KMS-11 (cell line): ENCODE measurements around the gene HRH3.

ENCODE experiments used
- H2AFZ ChIP-seq: fragments of 200-600 bp; sonication (generic); 2 replicates; pipeline ENCODE4 v1.6.1; 2016; ENCODE audit warnings: antibody characterized with exemption, mixed run types, low read depth
- H3K27ac ChIP-seq: fragments of 200-600 bp; sonication (generic); 2 replicates; pipeline ENCODE4 v1.6.1; 2016; ENCODE audit warnings: mild to moderate bottlenecking, mixed run types
- H3K27me3 ChIP-seq: fragments of 200-600 bp; sonication (generic); 2 replicates; pipeline ENCODE4 v1.6.1; 2017; ENCODE audit warnings: mild to moderate bottlenecking, low read depth, mixed run types, moderate library complexity; ENCODE audit not compliant: insufficient read depth
- H3K36me3 ChIP-seq: fragments of 200-600 bp; sonication (generic); 2 replicates; pipeline ENCODE4 v1.6.1; 2017; ENCODE audit warnings: mild to moderate bottlenecking, mixed run types; ENCODE audit not compliant: insufficient read depth
- H3K4me1 ChIP-seq: fragments of 200-600 bp; sonication (generic); 2 replicates; pipeline ENCODE4 v1.6.1; 2016; ENCODE audit warnings: mild to moderate bottlenecking, low read depth, mixed run types; ENCODE audit not compliant: poor library complexity, severe bottlenecking
- H3K4me2 ChIP-seq: fragments of 200-600 bp; sonication (generic); 2 replicates; pipeline ENCODE4 v1.7.0; 2016; ENCODE audit warnings: mild to moderate bottlenecking, mixed run types
- H3K4me3 ChIP-seq: fragments of 200-600 bp; sonication (generic); IDR thresholded peaks from 2 replicates; pipeline ENCODE4 v1.6.1; 2017; ENCODE audit warnings: low read depth, low read length, mixed read lengths; ENCODE audit not compliant: insufficient read depth
- H3K79me2 ChIP-seq: fragments of 200-600 bp; sonication (generic); 2 replicates; pipeline ENCODE4 v1.6.1; 2016; ENCODE audit warnings: low read depth, mixed run types; ENCODE audit not compliant: insufficient read depth
- H3K9ac ChIP-seq: fragments of 200-600 bp; sonication (generic); 2 replicates; pipeline ENCODE4 v1.6.1; 2016; ENCODE audit warnings: mild to moderate bottlenecking, mixed run types
- H4K20me1 ChIP-seq: fragments of 200-600 bp; sonication (generic); 2 replicates; pipeline ENCODE4 v1.6.1; 2016; ENCODE audit warnings: mild to moderate bottlenecking, mixed run types; ENCODE audit not compliant: insufficient read depth
- TF ChIP-seq, protein P1 (sequence below): fragments of 200-600 bp; sonication (generic); conservative IDR thresholded peaks from 2 replicates; pipeline ENCODE4 v1.6.1; 2017; ENCODE audit warnings: low read depth, mild to moderate bottlenecking, antibody characterized with exemption, low read length, moderate library complexity, mixed read lengths

Gene HRH3

DNA sequence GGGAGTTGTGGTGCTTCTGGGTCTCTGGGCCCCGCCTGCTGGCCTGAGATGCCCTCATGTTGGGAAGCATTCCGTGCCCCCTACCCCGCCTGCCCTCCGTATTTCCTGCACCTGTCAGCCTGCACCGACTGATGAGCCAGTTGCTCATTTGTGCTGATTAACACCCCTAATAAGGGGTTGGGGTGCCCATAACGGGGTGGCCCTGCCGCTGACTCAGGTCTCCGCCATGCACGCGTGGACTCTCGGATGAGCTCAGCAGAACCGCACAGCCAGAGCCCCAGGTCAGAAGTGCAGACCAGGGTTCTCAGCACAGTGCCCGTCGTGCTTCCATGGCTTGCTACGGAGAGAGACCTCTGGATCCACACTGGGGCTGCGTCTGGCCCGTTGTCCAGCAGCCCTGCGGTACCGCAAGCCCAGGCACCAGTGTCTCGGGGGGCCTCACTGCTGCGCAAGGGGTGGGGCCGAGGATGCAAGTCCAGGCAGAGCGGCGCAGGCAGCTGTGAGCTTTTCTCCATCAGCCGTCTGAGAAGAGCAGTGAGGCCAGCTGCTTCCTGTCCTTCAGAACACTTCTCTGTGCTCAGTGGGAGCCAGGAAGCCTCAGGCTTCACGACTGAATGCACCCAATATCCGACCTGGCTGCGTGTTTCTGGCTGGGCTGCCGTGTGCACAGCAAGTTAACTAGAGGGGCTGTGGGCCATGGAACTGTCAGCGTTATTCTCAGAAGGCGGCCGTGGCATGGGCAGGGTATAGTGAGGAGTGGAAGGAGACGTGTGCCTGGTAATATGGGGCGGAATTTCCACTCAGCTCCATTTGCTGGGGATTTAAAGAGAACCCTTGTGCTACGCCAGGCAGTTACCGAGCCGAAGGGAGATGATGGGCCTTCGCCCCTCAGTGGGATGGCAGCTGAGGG lies 18.6 kb downstream of the HRH3 start:
- no peak overlapping the region for H3K27ac ChIP-seq
- H3K36me3 ChIP-seq = peaks cover 1% of the 10 kb centered on the region; the same call in 1 of the 2 replicates
- H3K4me1 ChIP-seq = no peaks in the 10 kb centered on the region
- no peak overlapping the region for H3K9ac ChIP-seq
- no peak overlapping the region for H2AFZ ChIP-seq
- H3K4me2 ChIP-seq = no peak overlapping the region
- no peak overlapping the region for H3K4me3 ChIP-seq
- H3K79me2 ChIP-seq = no peaks in the 10 kb centered on the region
- H4K20me1 ChIP-seq = no peaks in the 10 kb centered on the region
- H3K27me3 ChIP-seq = no peaks in the 10 kb centered on the region
- TF ChIP-seq, protein P1, sequence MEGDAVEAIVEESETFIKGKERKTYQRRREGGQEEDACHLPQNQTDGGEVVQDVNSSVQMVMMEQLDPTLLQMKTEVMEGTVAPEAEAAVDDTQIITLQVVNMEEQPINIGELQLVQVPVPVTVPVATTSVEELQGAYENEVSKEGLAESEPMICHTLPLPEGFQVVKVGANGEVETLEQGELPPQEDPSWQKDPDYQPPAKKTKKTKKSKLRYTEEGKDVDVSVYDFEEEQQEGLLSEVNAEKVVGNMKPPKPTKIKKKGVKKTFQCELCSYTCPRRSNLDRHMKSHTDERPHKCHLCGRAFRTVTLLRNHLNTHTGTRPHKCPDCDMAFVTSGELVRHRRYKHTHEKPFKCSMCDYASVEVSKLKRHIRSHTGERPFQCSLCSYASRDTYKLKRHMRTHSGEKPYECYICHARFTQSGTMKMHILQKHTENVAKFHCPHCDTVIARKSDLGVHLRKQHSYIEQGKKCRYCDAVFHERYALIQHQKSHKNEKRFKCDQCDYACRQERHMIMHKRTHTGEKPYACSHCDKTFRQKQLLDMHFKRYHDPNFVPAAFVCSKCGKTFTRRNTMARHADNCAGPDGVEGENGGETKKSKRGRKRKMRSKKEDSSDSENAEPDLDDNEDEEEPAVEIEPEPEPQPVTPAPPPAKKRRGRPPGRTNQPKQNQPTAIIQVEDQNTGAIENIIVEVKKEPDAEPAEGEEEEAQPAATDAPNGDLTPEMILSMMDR = no peak

DNA sequence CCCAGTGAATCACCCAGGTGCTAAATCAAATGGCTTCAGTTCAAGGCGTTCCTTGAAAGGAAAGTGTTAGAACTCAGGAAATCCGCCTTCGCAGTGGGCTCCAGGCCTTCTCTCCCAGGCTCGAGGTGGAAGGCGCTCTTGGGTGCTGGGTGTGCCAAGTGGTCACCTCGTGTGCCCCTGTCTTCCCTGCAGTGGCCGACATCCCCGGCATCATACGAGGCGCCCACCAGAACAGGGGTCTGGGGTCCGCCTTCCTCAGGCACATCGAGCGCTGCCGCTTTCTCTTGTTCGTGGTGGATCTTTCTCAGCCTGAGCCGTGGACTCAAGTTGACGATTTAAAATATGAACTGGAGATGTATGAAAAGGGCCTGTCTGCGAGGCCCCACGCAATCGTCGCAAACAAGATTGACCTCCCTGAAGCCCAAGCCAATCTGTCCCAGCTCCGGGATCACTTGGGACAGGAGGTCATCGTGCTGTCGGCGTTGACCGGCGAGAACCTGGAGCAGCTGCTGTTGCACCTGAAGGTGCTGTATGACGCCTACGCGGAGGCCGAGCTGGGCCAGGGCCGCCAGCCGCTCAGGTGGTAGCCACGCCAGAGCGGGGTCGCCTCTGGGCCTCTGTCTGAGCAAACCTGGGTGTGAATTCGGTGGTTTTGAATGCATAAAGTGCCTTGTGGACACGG lies 19.4 kb downstream of the HRH3 start:
- no peaks in the 10 kb centered on the region for H3K79me2 ChIP-seq
- H3K27ac ChIP-seq = no peak overlapping the region
- no peaks in the 10 kb centered on the region for H3K4me1 ChIP-seq

DNA sequence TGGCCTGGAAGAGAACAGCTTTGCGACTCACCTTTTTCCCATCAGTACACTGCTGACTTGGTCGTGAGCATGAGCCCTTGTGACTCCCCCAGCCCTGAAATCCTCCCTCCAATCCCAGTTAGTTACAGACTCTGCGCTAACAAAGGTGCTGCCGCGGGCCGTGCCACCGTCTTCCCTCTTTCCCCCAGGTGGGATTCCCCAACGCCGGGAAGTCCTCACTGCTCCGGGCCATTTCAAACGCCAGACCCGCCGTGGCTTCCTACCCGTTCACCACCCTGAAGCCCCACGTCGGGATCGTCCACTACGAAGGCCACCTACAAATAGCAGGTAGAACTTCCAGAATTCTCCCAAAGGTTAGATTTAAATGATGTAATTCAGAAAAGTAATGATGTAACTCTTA lies 21.1 kb downstream of the HRH3 start:
- Histone ChIP-seq H3K4me2 (no peak overlapping the region), H3K9ac (no peak overlapping the region), H2AFZ (no peak overlapping the region), H3K4me1 (no peaks in the 10 kb centered on the region), H4K20me1 (no peaks in the 10 kb centered on the region), H3K27ac (no peak overlapping the region), H3K36me3 (peaks cover 4% of the 10 kb centered on the region; the same call in 1 of the 2 replicates), H3K27me3 (no peaks in the 10 kb centered on the region), H3K79me2 (no peaks in the 10 kb centered on the region), H3K4me3 (no peak overlapping the region)
- TF ChIP-seq, protein P1 = no peak

More for the DNA sequence above, 19.4 kb downstream of the HRH3 start:
- Histone ChIP-seq H2AFZ (no peak overlapping the region), H4K20me1 (no peaks in the 10 kb centered on the region), H3K27me3 (no peaks in the 10 kb centered on the region), H3K9ac (no peak overlapping the region), H3K4me3 (no peak overlapping the region), H3K36me3 (peaks cover 4% of the 10 kb centered on the region; the same call in 1 of the 2 replicates), H3K4me2 (no peak overlapping the region)
- TF ChIP-seq, protein P1 = no peak

DNA sequence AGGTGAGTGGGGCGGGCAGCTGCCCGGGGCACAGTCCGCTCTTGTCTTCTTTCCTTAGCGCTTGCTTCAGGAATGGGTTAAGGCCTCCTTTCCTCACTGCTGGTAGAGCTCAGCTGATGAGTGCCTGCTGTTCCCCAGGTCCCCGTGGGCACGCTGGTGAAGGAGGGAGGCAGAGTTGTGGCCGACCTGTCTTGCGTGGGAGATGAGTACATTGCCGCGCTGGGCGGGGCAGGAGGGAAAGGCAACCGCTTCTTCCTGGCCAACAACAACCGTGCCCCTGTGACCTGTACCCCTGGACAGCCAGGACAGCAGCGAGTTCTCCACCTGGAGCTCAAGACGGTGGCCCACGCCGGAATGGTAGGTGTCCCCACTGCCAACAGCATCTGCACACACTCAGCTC lies 21.6 kb downstream of the HRH3 start:
- Histone ChIP-seq H3K4me2 (no peak overlapping the region), H3K27ac (no peak overlapping the region), H3K4me3 (no peak overlapping the region), H3K79me2 (no peaks in the 10 kb centered on the region), H4K20me1 (no peaks in the 10 kb centered on the region), H3K9ac (no peak overlapping the region), H3K27me3 (no peaks in the 10 kb centered on the region), H2AFZ (no peak overlapping the region), H3K36me3 (peaks cover 4% of the 10 kb centered on the region; the same call in 1 of the 2 replicates), H3K4me1 (no peaks in the 10 kb centered on the region)
- TF ChIP-seq, protein P1 = no peak
